ENCODE results near the gene ARL8B.

Gene ARL8B

DNA sequence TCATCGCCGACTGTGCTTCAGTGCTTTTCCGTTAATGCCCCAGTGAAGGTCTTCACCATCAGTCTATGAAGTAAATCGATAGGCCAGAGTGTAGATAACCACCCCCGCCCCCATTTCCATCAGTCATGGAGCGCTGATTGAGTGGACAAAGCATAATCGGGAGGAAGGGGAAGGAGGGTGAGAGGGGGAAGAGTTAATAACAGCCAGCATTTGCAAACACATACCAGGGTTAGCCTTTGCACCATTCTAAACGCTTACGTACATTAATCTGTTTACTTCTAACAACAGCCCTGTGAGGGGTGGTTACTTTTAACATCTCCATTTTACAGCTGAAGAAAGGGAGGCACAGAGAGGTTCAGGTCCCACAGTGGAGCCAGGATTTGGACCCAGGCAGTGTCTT, 92.3 kb downstream of the ARL8B start:
- DNase-seq: no peak

DNA sequence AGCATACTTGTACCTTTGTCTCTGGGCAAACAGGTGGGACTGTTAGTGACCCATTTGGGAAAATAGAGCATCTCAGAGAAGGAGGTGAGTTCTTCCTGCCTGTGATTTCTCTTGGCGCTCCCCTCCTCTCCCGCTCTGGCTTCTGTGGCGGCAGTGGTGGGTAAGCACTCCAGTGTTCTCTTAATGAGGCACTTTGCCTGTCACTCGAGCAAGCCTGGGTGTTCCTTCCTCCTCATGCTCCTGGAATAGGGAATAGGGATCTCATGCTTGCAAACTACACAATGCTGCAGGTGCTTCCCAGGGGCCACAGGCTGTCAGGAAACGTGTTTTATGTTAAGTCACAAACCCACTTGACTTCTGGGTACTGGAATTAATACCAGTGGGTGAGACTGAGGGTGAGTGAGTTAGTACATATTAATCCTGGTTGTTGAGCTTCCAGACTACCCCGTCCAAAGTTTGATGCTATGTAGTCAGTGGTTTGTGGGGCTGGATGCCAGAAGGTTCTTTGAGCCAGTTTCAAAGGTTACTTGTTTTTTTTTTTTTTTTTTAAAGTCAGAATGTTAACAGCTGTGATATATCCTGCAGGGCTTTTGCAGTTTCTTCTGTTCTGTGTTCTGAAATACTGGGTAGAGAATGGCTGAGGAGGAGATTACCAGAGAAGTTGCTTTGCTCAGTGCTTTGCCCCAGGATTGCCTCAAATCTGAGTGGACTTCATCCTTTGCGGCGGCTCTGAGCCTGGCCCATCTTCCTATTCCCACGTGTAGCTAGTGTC, 95.9 kb downstream of the ARL8B start:
- DNase-seq: no peak

DNA sequence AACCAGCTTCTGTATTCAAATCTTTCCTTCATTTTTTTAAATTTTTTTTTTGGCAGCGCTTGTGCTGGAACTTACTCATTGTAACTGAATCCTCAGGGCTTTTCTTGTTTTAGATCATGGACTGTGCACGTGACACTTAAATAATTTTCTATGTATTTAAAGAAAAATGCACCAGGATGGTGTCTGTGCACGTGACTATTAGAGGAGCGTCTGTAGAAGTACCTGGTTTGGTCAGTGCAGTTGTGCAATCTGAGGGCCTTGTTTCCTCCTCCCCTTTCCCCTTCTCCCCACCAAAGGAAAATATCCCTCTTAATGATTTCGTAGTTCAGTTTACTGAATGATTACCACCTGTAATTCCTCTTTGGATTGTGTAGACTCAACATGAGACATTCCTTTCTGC, 96.7 kb downstream of the ARL8B start:
- DNase-seq: no peak

DNA sequence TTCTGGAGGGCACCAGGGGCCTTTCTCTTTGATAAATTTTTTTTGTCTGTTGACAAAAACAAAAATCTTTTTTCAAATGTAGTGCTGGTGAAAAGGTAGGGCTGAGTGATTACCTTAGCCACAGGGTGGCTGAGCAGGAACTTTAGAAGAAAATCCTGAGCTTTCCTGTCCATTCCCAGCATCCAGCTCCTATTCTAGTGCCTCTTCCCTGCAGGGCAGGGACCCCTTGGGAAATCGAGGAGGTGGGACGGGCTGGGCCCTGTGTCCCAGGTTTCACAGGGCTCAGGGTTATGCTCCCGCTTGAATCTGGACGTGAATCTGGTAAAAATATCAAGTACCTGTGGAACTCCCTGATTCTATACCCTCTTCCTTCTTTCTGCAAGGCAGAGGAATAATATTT, 97.1 kb downstream of the ARL8B start:
- no peak for DNase-seq

DNA sequence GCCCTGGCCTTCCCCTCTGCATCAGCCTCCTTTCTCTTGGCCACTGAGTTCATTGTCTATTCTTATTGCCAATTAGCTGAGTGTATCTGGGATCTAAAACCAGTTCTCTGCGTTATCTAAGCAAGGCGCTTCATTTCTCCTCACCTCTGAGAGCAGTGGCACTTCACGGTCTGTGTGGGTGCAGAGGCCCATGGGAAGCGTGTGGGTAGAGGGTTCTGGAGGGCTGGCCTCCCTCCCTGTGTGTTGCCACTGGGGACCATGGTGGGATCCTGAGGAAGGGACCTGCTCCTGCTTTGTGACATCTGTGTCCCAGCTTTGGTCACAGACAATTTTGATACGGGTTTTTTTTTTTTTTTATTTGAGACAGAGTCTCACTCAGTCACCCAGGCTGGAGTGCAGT, 98.1 kb downstream of the ARL8B start:
- no peak for DNase-seq

DNA sequence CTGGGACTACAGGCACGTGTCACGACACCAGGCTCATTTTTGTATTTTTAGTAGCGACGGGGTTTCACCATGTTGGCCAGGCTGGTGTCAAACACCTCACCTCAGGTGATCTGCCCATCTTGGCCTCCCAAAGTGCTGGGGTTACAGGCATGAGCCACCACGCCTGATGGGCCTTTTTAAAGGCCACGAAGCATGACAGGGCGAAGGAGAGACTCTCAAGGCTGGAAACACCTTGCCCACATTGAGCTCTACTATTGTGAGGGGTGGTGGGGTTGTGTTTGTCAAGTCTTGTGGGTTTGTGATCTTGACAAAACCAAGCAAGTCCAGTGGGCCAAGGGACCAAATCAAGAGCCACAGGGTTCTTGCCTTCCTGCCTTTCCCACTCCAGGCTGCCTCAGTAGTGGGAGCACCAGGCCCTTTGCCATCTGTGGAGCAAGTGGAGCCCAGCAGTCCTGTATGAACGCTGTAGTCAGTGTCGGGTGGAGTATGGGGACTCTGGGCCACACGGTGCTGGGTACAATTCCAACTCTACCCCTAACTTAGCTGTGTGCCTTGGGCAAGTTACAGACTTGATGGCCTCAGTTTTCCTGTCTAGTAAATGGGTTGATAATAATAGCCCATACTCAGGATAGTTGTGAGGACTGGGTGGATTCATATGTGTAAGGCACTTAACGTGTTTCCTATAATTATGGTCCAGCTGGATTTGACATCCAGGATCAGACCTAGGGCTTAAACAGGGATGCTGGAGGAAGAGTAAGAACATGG, 98.8 kb downstream of the ARL8B start:
- DNase-seq: no peak

DNA sequence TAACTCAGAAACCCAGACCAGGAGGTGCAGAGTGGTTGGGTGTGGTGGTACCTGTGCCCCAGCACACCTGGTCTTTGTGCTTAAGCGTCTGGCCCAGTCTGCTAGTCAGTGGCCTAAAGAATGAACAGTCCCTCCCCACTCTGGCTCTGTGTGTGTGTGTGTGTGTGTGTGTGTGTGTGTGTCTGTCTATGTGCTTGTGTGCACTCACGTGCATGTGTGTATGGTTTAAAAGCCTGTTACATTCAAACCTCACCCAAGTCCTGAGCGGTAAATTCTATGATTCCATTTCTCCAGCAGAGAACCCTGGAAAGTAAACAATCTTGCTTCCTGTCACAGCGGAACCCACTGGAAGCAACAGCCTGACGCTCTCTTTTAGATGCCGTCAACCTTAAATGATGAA, 99.6 kb downstream of the ARL8B start:
- DNase-seq: no peak

DNA sequence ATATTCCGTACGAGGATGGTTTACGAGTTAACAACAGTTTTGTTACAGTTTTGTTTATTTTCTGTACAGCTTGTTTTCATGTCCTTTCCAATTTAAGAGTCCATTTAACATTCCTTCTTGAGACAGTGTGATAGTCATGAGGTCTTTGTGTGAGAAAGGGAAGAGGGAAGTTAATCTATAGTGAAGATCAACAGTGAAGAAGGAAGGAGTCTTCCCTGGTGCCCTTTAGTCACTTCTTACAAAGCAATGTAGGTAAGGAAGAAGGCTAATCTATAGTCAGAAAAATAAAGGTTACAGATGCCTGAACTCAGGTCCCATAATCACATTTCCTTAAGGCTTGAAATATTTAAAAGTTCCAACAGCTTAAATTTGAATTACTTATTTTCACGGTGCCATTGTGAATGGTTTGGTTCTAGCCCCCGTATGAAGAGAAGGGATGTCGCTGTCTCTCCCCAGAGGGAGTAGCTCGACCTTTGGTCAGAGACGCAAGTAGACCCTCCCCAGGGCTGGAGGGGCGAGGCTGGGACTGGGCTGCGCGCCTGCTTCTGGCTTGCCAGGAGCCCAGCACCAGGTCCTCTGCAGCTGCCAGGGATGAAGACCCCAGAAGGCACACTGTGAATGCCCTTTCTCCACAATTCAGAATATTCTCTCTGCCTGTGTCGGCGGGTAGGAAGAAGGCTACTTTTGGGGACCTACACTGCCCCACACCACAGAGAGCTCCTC, 100.4 kb downstream of the ARL8B start:
- no peak for DNase-seq

DNA sequence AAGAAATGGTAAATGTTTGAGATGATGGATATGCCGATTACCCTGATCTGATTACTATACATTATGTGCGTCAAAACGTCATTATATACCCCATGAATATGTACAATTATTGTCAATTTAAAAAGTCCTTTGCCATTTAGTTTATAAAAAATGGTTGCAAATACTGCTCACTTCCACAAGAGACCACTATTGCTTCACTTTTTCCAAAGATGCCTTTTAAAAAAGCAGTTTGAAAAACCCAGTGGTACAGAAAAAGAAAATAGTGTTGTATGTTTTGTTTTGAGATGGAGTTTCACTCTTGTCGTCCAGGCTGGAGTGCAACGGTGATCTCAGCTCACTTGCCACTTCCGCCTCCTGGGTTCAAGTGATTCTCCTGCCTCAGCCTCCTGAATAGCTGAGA, 104.7 kb downstream of the ARL8B start:
- DNase-seq: peak; percentile 47

DNA sequence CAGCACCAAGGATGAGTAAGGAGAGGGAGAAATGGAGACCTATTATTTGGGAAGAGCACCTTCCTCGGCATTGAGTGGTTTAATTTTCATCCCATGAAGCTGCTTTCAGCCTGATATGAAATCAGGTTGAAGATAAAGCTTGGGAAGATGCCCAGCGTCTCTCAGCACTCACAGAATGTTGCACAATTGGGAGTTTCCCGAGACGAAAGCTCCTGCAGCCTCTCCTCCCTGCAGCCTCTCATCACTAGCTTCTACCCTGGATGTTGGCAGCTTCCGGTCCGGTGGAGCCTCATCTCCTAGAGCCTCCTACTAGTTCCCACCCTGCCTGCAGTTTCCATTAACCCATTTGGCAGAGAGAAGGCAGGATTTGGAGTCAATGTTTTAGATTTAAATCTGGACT, 105.7 kb downstream of the ARL8B start:
- DNase-seq: no peak

DNA sequence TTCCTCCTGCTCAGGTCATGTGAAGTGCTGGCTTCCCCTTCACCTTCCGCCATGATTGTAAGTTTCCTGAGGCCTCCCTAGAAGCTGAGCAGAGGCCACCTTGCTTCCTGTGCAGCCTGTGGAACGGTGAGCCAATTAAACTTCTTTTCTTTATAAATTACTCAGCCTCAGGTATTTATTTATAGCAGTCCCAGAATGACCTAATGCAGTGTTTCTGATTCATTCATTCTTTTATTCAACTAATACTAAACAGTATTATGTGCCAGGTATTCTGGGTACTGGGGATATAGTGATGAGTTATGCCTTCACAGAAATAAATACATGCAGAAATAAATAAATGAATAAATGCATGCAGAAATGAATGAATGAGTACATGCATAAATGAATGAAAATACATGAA, 107.3 kb downstream of the ARL8B start:
- DNase-seq: no peak
